ENCODE measurements around the gene SKIDA1.

The SKIDA1 gene

GRCh38 chr10:21502348-21502740 is 23.1 kb downstream of the SKIDA1 start:
- TF ChIP-seq CTCF (conservative IDR thresholded peaks at IDR 0.05; ENCODE audit: low read depth) = no peak
- no peak for DNase-seq (ENCODE audit: low spot score)
- POLR2A ChIA-PET (ENCODE audit: low non-redundant PET) = no interaction called here
- CTCF ChIA-PET = interaction anchor here (0.6 kb wide), 1 partner anchor 18 kb away, joined by 7 read pairs; no protein-coding TSS in a partner anchor
- H3K27ac ChIP-seq = no peak overlapping the region

GRCh38 chr10:21501731-21502347 is 23.6 kb downstream of the SKIDA1 start:
- no peak overlapping the region for H3K27ac ChIP-seq
- no peak for DNase-seq (ENCODE audit: low spot score)
- no peak for TF ChIP-seq CTCF (conservative IDR thresholded peaks at IDR 0.05; ENCODE audit: low read depth)
- ChIA-PET CTCF (interaction anchor here (0.6 kb wide), 1 partner anchor 18 kb away, joined by 7 read pairs; no protein-coding TSS in a partner anchor), POLR2A (ENCODE audit: low non-redundant PET) (no interaction called here)

- no peak for TF ChIP-seq CTCF (conservative IDR thresholded peaks at IDR 0.05; ENCODE audit: low read depth)
- no peak overlapping the region for H3K27ac ChIP-seq
- DNase-seq (ENCODE audit: low spot score) = no peak
- ChIA-PET POLR2A (ENCODE audit: low non-redundant PET) (no interaction called here), CTCF (interaction anchor here (0.6 kb wide), 1 partner anchor 55 kb away, joined by 3 read pairs; no protein-coding TSS in a partner anchor)
Measured at GRCh38 chr10:21501091-21501490, 24.4 kb downstream of the SKIDA1 start.

GRCh38 chr10:21500578-21500910 is 24.9 kb downstream of the SKIDA1 start:
- POLR2A ChIA-PET (ENCODE audit: low non-redundant PET) = no interaction called here
- TF ChIP-seq CTCF (conservative IDR thresholded peaks at IDR 0.05; ENCODE audit: low read depth) = no peak
- H3K27ac ChIP-seq = no peak overlapping the region
- no peak for DNase-seq (ENCODE audit: low spot score)
- CTCF ChIA-PET = interaction anchor here (0.6 kb wide), 1 partner anchor 56 kb away, joined by 3 read pairs; no protein-coding TSS in a partner anchor

- no peak for TF ChIP-seq CTCF (conservative IDR thresholded peaks at IDR 0.05; ENCODE audit: low read depth)
- POLR2A ChIA-PET (ENCODE audit: low non-redundant PET) = no interaction called here
- CTCF ChIA-PET = no interaction called here
- no peak for DNase-seq (ENCODE audit: low spot score)
- no peak overlapping the region for H3K27ac ChIP-seq
Measured at GRCh38 chr10:21499701-21500577, 25.5 kb downstream of the SKIDA1 start.

- no peak overlapping the region for H3K27ac ChIP-seq
- no peak for DNase-seq (ENCODE audit: low spot score)
- ChIA-PET POLR2A (ENCODE audit: low non-redundant PET) (no interaction called here), CTCF (interaction anchor here (0.6 to 0.7 kb wide), 2 partner anchors 15 to 26 kb away, joined by 3 to 4 read pairs; no protein-coding TSS in a partner anchor)
- no peak for TF ChIP-seq CTCF (conservative IDR thresholded peaks at IDR 0.05; ENCODE audit: low read depth)
Measured at GRCh38 chr10:21498986-21499385, 26.5 kb downstream of the SKIDA1 start.
